MM.1S (cell line): ENCODE results near the gene KCMF1.

ENCODE experiments used
- CTCF ChIP-seq: fragments of 300-600 bp; sonication (generic); IDR thresholded peaks from 2 replicates; pipeline ENCODE4 v1.5.1; 2016; ENCODE audit warnings: antibody characterized with exemption, low read length, mixed read lengths
- EZH2phosphoT487 ChIP-seq: fragments of 300-600 bp; sonication (generic); IDR thresholded peaks from 2 replicates; pipeline ENCODE4 v1.6.1; 2018; ENCODE audit warnings: antibody characterized with exemption, low read length

DNA sequence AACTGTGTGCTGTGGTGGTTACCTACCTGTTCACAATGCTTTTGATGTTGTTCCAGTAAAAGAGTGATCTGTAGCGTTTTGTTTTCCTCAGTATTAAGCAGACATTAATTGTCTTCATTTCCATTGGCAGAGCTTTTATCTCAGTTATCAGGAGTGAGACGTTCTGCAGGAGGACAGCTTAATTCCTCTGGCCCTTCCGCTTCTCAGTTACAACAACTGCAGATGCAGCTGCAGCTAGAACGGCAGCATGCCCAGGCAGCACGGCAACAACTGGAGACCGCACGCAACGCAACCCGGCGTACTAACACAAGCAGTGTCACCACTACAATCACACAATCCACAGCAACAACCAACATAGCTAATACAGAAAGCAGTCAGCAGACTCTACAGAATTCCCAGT, 78.3 kb downstream of the KCMF1 start:
- no peak for TF ChIP-seq CTCF
- no peak for TF ChIP-seq EZH2phosphoT487
